Measurements from ENCODE around the gene GNG13.
"Not testable (repeated sequence)": the region's sequence is repeated elsewhere in the genome, so short reads cannot be mapped to it uniquely, and the experiment has no call there.

Gene GNG13

GRCh38 chr16:831571-832413 lies 31.3 kb upstream of the GNG13 start:
- no peak for DNase-seq

DNA sequence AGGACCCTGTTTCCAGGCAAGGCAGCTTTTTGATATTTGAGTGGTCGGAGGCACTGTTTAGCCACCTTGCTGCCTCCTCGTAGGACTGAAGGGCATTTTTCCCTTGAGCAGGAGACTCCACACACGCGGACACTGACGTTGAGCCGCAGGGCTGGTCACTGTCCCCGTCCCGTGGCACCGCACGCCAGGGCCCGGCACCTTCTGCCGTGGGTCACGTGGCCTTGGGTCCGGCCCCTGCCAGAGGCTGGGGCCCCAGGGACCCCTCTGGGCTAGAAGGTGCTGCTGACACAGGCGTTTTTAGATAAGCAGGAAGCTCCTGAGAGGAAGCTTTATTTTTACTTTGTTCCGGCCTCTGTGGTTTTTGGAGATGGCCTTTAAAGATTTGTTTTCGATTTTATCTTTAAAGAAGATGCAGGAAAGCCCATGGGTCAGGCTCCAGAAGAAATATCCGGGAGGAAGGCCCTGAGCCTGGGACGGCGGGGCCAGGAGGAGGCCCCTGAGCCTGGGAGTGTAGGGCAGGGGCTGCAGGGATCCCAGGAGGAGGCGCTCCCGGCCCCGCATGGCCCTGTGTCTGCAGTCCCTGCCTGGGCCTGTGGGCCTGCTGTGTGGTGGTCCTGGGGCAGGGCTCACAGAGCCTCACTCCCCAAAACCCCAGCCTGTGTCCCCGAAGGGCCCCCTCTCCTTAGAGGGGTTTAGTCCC lies 30.5 kb upstream of the GNG13 start:
- no peak for DNase-seq

DNA sequence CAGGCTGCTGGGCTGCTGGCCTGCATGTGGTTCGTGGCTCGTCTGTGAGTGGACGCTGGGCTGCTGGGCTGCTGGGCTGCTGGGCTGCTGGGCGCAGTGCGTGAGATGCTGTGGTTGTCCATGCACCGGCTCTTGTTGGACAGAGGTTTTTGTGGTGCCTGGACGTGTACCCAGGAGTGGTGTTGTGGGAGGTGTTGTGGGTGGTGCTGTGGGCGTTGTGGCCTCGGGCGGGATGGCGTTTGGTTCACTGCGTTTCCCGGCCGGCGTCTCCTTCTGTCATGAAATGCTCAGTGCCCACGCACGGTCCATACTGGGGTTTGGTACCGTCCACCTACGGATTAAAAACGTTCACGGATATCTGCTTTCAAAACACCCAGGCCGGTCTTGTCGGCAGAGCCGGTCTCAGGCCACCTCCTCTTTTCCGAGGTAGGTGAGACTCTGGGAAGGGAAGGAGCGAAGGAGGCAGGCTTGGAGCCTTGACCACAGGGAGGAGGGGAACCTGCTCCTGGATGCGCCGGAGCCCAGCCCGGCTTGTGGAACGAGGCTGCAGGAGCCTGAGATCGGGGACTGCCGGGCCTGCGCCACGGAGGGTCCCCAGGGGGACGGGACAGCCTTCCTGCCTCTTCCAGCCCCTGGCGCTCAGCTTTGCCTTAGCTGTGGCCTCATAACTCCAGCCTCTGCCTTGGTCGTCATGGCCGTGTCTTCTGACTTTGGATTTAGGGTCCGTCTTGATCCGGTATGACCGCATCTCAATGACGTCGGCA lies 29.8 kb upstream of the GNG13 start:
- DNase-seq, result no peak

- DNase-seq, result no peak
Measured at GRCh38 chr16:828891-829290, 28.4 kb upstream of the GNG13 start.

DNA sequence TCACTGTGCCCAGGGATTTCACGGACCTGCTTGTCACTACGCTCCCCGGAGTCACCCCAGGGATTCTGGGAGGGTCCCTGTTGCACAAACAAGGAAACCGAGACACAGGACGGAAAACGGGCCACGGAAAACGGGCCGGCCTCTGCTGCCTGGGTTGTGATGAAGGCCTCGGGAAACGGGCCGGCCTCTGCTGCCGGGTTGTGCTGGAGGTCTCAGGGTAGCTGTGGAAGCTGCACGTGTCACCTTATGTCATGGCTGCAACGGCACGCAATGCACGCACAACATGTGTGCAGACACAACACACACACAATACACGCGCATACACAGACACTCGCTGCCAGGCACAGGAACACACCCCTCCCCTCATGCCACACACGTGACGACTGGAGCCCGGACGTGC lies 27.0 kb upstream of the GNG13 start:
- no peak for DNase-seq

DNA sequence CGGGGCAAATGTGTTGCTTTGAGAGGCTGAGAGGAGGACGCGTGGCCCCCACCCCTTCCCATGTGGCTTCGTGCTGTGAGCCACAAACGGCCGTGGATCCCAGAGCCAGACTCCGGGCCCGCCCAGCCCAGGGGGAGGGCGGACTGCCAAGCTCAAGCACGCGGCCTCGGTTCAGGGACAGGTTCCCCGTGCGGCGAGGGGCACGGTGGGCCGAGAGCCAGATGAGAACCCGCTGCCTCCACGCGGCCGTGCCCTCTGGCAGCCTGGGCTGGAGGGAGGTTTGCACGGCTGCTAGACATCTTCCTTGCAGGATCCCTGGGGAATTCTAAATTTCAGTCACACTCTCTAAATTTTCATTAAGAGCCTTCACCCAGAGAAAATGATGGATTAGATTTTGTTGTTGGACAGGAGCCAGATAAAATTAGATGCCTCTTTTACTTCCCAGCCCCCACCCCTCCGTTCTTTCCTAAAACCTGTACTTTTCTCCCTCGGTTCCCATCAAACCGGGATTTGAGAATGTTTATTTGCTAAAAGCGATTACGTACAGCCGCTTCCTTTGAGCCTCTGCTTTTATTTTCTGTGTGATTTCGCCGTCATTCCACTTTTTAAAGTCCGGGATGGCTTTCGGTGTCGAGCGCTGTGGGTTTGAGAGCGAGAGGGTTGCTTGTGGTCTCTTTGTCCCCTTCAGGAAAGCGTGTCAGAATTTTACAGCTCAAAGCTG lies 25.0 kb upstream of the GNG13 start:
- DNase-seq, result no peak

- no peak for DNase-seq
Measured at GRCh38 chr16:824601-825000, 24.1 kb upstream of the GNG13 start.

DNA sequence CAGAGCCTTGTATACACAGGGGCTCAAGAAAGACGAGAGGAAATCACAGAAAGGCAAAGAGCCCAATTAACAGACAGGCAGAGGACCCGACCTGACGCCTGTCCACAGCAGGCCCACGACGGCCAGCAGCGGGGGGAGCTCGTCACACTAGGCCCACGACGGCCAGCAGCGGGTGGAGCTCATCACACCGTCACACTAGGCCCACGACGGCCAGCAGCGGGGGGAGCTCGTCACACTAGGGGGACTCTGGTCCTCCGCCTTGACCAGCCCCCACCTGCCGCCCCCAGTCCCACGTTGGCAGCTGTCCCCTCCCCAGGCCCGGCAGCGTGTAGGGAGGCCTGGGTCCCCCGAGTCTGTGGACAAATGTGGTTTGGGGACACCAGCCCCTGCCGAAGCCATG lies 23.7 kb upstream of the GNG13 start:
- no peak for DNase-seq

GRCh38 chr16:822909-823297 lies 22.4 kb upstream of the GNG13 start:
- no peak for DNase-seq

- no peak for DNase-seq
Measured at GRCh38 chr16:822174-822908, 21.8 kb upstream of the GNG13 start.

DNA sequence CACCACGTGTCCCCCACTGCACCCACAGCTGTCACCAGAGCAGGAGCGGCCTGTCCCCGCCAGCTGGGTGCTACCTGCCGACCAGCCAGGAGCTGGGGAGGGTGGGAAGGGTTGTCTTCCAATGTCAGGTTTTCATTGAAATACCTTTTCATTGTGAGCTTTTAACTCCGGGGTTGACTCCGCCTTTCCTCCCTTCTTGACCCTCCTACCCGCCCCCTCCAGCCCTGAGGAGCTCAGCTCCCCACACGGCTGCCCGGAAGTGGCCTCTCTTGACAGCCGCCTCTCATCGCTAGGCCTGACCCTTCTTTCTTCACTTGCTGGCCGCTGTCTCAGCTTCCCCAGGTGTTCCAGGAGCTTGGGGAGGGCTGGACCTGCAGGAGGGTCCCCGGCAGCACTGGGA lies 21.2 kb upstream of the GNG13 start:
- DNase-seq, result no peak

DNA sequence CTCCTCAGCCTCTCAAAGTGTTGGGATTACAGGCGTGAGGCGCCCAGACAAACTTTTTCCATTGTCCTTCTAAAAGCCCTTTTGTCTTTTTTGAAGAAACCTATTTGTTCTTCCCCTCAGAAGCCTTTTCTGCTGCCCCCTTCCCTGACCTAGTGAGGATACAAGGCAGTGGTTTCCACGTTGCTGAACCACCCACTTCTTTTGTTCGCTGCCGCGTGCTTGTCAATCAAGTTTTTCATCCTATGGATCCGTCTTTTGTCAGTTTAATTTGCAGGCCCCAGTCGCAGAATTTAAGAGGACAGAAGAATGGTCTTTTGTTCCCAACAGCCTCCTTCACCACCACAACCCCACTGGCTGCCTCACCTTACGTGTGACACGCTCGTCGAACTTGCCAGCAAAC lies 20.2 kb upstream of the GNG13 start:
- no peak for DNase-seq

- not testable (repeated sequence) for DNase-seq
Measured at GRCh38 chr16:820044-820408, 19.5 kb upstream of the GNG13 start.

DNA sequence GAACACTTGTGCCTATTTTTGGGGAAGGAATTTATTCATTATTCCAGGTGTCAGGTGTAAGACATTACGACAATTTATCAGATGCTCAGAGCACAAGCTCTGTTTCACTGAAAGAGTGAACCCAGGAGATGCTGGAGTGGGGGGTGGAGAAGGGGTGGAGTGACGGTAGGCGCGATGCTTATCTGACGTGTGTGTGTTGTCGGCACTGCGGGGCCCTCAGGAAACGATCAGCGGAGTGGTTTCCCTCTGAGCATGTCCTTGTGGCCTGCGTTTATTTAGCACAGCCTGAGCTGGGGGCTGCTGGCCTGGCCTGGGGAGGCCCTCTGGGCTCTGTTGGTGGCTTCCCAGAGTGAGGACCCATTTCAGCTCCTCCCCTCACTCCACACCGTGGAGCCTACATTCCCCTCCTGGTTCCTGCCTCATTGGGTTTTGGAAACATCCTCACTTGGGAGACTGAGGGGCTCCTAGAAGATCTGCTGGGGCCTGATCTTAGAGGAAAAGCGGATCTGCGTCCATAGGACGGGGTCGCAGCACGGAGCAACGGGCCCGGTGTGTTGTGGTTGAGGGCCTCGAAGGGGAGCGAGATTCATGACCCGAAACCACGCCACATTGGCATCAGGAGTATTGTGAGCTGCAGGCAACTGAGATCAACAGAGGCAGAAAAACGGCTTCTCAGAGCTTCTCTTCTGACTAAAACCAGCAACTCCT lies 19.0 kb upstream of the GNG13 start:
- no peak for DNase-seq

DNA sequence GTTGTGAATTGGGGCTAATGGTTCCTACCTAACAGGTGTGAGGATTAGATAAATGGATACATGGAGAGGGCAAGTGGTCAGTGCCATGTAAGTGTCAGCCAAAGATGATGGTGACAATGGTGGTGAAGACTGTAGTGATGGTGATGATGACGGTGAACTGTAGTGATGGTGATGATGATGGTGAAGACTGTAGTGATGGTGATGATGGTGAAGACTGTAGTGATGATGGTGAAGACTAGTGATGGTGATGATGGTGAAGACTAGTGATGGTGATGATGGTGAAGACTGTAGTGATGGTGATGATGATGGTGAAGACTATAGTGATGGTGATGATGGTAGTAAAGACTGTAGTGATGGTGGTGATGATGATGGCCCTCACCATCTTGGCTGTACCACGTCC lies 18.1 kb upstream of the GNG13 start:
- DNase-seq, result no peak

- DNase-seq, result no peak
Measured at GRCh38 chr16:818132-818531, 17.6 kb upstream of the GNG13 start.

DNA sequence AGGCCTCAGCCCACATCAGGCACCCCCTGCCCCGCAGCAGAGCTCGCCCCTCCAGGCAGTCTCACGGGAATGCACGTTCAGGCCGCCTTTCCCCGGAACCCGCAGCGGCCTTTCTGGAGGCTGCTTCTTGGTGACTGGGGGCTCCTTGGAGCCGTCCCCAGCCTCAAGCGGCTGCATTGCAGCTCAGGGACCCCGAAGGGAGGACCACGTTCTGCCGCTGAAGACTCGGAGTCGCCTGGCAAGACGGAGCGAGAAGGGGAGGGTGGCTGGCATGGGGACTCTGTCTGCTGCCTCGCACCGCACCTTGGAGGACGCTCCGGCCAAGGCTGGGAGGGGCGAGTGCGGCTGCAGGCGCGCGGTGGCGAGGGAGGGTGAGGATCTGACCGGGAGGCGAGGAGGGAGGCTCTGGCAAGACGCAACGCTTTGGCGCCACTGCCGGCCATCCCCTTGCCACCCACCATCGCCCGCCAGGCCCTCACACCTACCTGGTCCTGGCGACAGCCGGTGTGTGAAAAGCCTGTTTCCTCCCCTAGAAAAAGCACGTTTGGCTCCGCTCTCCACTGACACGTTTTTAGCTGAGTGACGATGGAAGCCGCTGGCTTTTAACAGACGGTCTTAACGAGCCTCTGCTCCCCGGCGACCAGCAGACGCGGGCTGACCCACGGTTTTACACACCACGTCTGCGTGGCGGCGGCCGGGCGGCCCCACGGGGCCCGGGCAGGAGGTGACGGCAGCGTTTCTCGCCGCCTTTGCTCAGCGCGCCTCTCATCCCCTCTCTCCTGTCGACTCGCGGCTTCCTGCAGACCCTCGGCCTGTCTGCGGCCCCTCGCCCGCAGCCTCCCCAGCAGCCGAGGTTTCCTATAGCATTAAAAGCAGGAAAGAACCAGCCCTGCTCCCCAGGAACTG lies 16.7 kb upstream of the GNG13 start:
- DNase-seq, result no peak

- no peak for DNase-seq
Measured at GRCh38 chr16:815861-816260, 15.3 kb upstream of the GNG13 start.

- no peak for DNase-seq
Measured at GRCh38 chr16:814974-815373, 14.4 kb upstream of the GNG13 start.

- DNase-seq, result no peak
Measured at GRCh38 chr16:813916-814412, 13.4 kb upstream of the GNG13 start.

Measured in SHP77 treated with DMSO at 0.1 percent for 48 hours (cell line).